ENCODE data around the gene HOXD13. TPM values are rescaled to one million over a fixed set of nuclear protein-coding genes. Genes with fewer than 3 reads are reported as not detected.

HOXD13 gene
- total and polyA plus RNA-seq, 2 of the 8 experiments (the other 6 are each of a cell fraction or from before 2014, with no cell fraction given) = not detected

- TF ChIP-seq, protein P1, sequence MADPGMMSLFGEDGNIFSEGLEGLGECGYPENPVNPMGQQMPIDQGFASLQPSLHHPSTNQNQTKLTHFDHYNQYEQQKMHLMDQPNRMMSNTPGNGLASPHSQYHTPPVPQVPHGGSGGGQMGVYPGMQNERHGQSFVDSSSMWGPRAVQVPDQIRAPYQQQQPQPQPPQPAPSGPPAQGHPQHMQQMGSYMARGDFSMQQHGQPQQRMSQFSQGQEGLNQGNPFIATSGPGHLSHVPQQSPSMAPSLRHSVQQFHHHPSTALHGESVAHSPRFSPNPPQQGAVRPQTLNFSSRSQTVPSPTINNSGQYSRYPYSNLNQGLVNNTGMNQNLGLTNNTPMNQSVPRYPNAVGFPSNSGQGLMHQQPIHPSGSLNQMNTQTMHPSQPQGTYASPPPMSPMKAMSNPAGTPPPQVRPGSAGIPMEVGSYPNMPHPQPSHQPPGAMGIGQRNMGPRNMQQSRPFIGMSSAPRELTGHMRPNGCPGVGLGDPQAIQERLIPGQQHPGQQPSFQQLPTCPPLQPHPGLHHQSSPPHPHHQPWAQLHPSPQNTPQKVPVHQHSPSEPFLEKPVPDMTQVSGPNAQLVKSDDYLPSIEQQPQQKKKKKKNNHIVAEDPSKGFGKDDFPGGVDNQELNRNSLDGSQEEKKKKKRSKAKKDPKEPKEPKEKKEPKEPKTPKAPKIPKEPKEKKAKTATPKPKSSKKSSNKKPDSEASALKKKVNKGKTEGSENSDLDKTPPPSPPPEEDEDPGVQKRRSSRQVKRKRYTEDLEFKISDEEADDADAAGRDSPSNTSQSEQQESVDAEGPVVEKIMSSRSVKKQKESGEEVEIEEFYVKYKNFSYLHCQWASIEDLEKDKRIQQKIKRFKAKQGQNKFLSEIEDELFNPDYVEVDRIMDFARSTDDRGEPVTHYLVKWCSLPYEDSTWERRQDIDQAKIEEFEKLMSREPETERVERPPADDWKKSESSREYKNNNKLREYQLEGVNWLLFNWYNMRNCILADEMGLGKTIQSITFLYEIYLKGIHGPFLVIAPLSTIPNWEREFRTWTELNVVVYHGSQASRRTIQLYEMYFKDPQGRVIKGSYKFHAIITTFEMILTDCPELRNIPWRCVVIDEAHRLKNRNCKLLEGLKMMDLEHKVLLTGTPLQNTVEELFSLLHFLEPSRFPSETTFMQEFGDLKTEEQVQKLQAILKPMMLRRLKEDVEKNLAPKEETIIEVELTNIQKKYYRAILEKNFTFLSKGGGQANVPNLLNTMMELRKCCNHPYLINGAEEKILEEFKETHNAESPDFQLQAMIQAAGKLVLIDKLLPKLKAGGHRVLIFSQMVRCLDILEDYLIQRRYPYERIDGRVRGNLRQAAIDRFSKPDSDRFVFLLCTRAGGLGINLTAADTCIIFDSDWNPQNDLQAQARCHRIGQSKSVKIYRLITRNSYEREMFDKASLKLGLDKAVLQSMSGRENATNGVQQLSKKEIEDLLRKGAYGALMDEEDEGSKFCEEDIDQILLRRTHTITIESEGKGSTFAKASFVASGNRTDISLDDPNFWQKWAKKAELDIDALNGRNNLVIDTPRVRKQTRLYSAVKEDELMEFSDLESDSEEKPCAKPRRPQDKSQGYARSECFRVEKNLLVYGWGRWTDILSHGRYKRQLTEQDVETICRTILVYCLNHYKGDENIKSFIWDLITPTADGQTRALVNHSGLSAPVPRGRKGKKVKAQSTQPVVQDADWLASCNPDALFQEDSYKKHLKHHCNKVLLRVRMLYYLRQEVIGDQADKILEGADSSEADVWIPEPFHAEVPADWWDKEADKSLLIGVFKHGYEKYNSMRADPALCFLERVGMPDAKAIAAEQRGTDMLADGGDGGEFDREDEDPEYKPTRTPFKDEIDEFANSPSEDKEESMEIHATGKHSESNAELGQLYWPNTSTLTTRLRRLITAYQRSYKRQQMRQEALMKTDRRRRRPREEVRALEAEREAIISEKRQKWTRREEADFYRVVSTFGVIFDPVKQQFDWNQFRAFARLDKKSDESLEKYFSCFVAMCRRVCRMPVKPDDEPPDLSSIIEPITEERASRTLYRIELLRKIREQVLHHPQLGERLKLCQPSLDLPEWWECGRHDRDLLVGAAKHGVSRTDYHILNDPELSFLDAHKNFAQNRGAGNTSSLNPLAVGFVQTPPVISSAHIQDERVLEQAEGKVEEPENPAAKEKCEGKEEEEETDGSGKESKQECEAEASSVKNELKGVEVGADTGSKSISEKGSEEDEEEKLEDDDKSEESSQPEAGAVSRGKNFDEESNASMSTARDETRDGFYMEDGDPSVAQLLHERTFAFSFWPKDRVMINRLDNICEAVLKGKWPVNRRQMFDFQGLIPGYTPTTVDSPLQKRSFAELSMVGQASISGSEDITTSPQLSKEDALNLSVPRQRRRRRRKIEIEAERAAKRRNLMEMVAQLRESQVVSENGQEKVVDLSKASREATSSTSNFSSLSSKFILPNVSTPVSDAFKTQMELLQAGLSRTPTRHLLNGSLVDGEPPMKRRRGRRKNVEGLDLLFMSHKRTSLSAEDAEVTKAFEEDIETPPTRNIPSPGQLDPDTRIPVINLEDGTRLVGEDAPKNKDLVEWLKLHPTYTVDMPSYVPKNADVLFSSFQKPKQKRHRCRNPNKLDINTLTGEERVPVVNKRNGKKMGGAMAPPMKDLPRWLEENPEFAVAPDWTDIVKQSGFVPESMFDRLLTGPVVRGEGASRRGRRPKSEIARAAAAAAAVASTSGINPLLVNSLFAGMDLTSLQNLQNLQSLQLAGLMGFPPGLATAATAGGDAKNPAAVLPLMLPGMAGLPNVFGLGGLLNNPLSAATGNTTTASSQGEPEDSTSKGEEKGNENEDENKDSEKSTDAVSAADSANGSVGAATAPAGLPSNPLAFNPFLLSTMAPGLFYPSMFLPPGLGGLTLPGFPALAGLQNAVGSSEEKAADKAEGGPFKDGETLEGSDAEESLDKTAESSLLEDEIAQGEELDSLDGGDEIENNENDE (IDR thresholded peaks at IDR 0.05; ENCODE audit: insufficient replicate concordance, low read length) = no peak
- TF ChIP-seq TEAD4 (IDR thresholded peaks at IDR 0.05; ENCODE audit: low read depth, low read length) (no peak), RXRA (IDR thresholded peaks at IDR 0.05; ENCODE audit: insufficient read depth, low read depth, low read length) (no peak), SP4 (IDR thresholded peaks at IDR 0.05; ENCODE audit: low read length) (no peak), NRF1 (IDR thresholded peaks at IDR 0.05; ENCODE audit: low read depth, low read length) (no peak), RBBP5 (IDR thresholded peaks at IDR 0.05; ENCODE audit: borderline replicate concordance, low read depth, low read length) (no peak), CEBPB (IDR thresholded peaks at IDR 0.05; ENCODE audit: low read depth, low read length) (no peak)
- TF ChIP-seq, protein P2, sequence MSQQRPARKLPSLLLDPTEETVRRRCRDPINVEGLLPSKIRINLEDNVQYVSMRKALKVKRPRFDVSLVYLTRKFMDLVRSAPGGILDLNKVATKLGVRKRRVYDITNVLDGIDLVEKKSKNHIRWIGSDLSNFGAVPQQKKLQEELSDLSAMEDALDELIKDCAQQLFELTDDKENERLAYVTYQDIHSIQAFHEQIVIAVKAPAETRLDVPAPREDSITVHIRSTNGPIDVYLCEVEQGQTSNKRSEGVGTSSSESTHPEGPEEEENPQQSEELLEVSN (IDR thresholded peaks at IDR 0.05) = peak; percentile 39; the same call in 1 of the 2 replicates
- TF ChIP-seq, protein P3, sequence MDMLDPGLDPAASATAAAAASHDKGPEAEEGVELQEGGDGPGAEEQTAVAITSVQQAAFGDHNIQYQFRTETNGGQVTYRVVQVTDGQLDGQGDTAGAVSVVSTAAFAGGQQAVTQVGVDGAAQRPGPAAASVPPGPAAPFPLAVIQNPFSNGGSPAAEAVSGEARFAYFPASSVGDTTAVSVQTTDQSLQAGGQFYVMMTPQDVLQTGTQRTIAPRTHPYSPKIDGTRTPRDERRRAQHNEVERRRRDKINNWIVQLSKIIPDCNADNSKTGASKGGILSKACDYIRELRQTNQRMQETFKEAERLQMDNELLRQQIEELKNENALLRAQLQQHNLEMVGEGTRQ (IDR thresholded peaks at IDR 0.05; ENCODE audit: low read length) = peak; percentile 65
These were observed 30.3 kb downstream of the HOXD13 start, which contains the start of gene HOXD9 (continued) for GRCh38 chr2:176122683-176123410.

All from H1 (cell line).